Keratinocyte (primary cell): ENCODE results near the gene KCNQ2. TPM values are rescaled to one million over a fixed set of nuclear protein-coding genes. Genes with fewer than 3 reads are reported as not detected.

Experiments used
- DNase-seq: peaks from one replicate; pipeline ENCODE4 v3.0.0-alpha.2; 2011; ENCODE audit warnings: low read depth, missing footprints, low spot score
- FAIRE-seq: peaks from 2 replicates; lab custom pipeline; 2011; peaks lifted over from hg19 to GRCh38; lab: Jason Lieb, UNC
- H2AFZ ChIP-seq: 2 replicates; pipeline ENCODE4 v1.6.0; 2012; ENCODE audit warnings: low read length, control low read depth, inconsistent platforms; ENCODE audit not compliant: control insufficient read depth
- H3K27ac ChIP-seq: 2 replicates; pipeline ENCODE4 v1.5.1; 2011; ENCODE audit warnings: low read length; ENCODE audit not compliant: control insufficient read depth, insufficient read depth
- H3K27me3 ChIP-seq: 3 replicates; pipeline ENCODE4 v1.6.0; 2011; ENCODE audit warnings: low read length; ENCODE audit not compliant: control insufficient read depth, insufficient read depth; ENCODE audit errors: extremely low read depth
- H3K36me3 ChIP-seq, 2 experiments: 2 replicates in 1 of 2; 3 replicates in 1 of 2; pipeline ENCODE4 v1.5.1; 2011; ENCODE audit warnings: low read length in 2 of 2, mild to moderate bottlenecking in 1 of 2; ENCODE audit not compliant: control insufficient read depth in 2 of 2, insufficient read depth in 2 of 2; ENCODE audit errors: extremely low read depth in 1 of 2
- H3K4me1 ChIP-seq: 3 replicates; pipeline ENCODE4 v1.5.1; 2011; ENCODE audit warnings: low read length; ENCODE audit not compliant: control insufficient read depth, insufficient read depth; ENCODE audit errors: extremely low read depth
- H3K4me2 ChIP-seq: 3 replicates; pipeline ENCODE4 v1.6.0; 2011; ENCODE audit warnings: low read depth, low read length; ENCODE audit not compliant: control insufficient read depth, insufficient read depth; ENCODE audit errors: extremely low read depth
- H3K4me3 ChIP-seq, 3 experiments: fragments of 200-600 bp in 1 of 3; sonication (generic) in 1 of 3; 2 replicates in 2 of 3; 3 replicates in 1 of 3; pipeline ENCODE4 v1.5.1; 2011 to 2016; ENCODE audit warnings: low read length in 3 of 3, mild to moderate bottlenecking in 3 of 3, control low read depth in 2 of 3, inconsistent platforms in 1 of 3, low read depth in 1 of 3, mixed read lengths in 1 of 3, mixed run types in 1 of 3, moderate library complexity in 1 of 3; ENCODE audit not compliant: control insufficient read depth in 2 of 3, insufficient read depth in 2 of 3; ENCODE audit errors: extremely low read depth in 1 of 3
- H3K79me2 ChIP-seq: 2 replicates; pipeline ENCODE4 v1.6.0; 2012; ENCODE audit warnings: low read length; ENCODE audit not compliant: control insufficient read depth, insufficient read depth
- H3K9ac ChIP-seq: 3 replicates; pipeline ENCODE4 v1.6.0; 2011; ENCODE audit warnings: low read length; ENCODE audit not compliant: control insufficient read depth, insufficient read depth; ENCODE audit errors: extremely low read depth
- H3K9me1 ChIP-seq: 3 replicates; pipeline ENCODE4 v1.6.0; 2011; ENCODE audit warnings: low read length; ENCODE audit not compliant: control insufficient read depth, insufficient read depth; ENCODE audit errors: extremely low read depth
- H3K9me3 ChIP-seq: 2 replicates; pipeline ENCODE4 v1.5.1; 2012; ENCODE audit warnings: low read depth, low read length; ENCODE audit not compliant: control insufficient read depth
- H4K20me1 ChIP-seq: 3 replicates; pipeline ENCODE4 v1.6.0; 2011; ENCODE audit warnings: low read length; ENCODE audit not compliant: control insufficient read depth, insufficient read depth; ENCODE audit errors: extremely low read depth
- EZH2 ChIP-seq: IDR thresholded peaks from one replicate; pipeline ENCODE4 v1.6.1; 2012; ENCODE audit warnings: inconsistent platforms, mild to moderate bottlenecking, low read length, moderate library complexity
- dilution Hi-C: fragments of 300-500 bp; cut with MboI; formaldehyde crosslinking; loops from one replicate; pipeline ENCODE4 v1.7.0; 2020; ENCODE audit warnings: low sequenced_read_pairs; ENCODE audit not compliant: extremely low pct_ligation_motif_present
- polyA plus RNA-seq, 5 experiments: library from polyadenylated mRNA; depleted of rRNA in 3 of 5; stranded (reverse) in 3 of 5; stranded (forward) in 1 of 5; unstranded in 1 of 5; fragments of >200 nt; gene quantifications; 1 replicate in 1 of 5; 2 replicates in 3 of 5; 3 replicates in 1 of 5; pipeline versions ENCODE4 v1.2.1 to v1.2.3, GENCODE V29; 2011 to 2012; ENCODE audit warnings: missing spikeins in 2 of 5, low read depth in 1 of 5, low replicate concordance in 1 of 5
- TF ChIP-seq, protein P1 (sequence below), 3 experiments: IDR thresholded peaks in 1 of 3; conservative IDR thresholded peaks in 1 of 3; optimal IDR thresholded peaks in 1 of 3; 2 replicates in 2 of 3; 3 replicates in 1 of 3; pipeline versions ENCODE3 to v1.5.1; 2011; ENCODE audit warnings: low read length in 3 of 3, mild to moderate bottlenecking in 3 of 3, moderate library complexity in 2 of 3, control low read depth in 1 of 3, inconsistent platforms in 1 of 3; ENCODE audit not compliant: insufficient read depth in 2 of 3; ENCODE audit errors: extremely low read depth in 1 of 3

The KCNQ2 gene
- polyA plus RNA-seq, 1 donor (not counting 4 experiments of a cell fraction or from before 2014, with no cell fraction given): not detected

DNA sequence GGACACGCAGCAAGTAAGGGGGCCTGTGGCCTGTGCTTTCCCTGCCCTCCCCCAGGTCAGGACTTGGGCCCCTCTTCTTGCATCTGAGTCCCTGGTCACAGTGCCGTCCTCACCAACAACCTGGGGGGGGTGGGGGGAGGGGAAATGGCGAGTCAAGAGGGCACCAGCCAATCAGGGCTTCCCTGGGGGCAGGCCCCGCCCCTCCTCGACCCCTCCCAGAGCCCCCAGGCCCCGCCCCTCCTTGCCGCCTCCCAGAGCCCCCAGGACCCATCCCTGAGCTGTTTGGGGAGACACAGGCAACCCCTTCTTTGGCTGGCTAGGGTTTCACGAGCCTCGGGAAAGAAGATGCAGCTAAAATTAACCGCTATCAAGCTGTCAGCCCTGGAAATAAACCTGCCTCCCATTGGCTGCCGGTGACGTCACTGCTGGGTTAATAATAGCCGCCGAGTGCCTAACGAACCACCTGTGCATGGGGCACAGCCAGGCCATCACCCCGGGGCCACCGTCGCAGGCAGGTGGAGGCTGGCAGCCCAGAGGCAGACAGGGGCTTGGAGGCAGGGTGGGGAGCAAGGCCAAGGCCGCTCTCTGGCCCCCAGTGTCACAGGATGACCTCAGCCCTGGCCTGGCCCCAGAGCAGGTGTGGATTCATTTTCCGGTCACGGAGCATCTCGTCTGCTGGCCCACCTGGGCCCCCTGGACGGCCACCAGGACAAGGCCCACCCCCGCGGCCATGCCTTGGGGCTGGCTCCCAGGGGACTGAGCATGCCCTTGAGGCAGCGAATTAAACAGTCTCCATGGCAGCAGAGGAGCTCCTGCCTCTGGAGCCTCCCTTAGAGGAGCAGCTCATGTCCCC is 29.6 kb upstream of the KCNQ2 start:
- DNase-seq (no peak), FAIRE-seq (no peak)
- H3K9me1 ChIP-seq: no peaks in the 10 kb centered on the region
- H3K4me3 ChIP-seq: no peak overlapping the region
- TF ChIP-seq, protein P1, sequence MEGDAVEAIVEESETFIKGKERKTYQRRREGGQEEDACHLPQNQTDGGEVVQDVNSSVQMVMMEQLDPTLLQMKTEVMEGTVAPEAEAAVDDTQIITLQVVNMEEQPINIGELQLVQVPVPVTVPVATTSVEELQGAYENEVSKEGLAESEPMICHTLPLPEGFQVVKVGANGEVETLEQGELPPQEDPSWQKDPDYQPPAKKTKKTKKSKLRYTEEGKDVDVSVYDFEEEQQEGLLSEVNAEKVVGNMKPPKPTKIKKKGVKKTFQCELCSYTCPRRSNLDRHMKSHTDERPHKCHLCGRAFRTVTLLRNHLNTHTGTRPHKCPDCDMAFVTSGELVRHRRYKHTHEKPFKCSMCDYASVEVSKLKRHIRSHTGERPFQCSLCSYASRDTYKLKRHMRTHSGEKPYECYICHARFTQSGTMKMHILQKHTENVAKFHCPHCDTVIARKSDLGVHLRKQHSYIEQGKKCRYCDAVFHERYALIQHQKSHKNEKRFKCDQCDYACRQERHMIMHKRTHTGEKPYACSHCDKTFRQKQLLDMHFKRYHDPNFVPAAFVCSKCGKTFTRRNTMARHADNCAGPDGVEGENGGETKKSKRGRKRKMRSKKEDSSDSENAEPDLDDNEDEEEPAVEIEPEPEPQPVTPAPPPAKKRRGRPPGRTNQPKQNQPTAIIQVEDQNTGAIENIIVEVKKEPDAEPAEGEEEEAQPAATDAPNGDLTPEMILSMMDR (optimal IDR thresholded peaks at IDR 0.05 in 1 of 3, IDR thresholded peaks at IDR 0.05 in 1 of 3, conservative IDR thresholded peaks at IDR 0.05 in 1 of 3; ENCODE audit: extremely low read depth in 1 of 3, insufficient read depth in 2 of 3, low read length in 3 of 3): no peak
- no peak for TF ChIP-seq EZH2
- H3K27ac ChIP-seq: no peak overlapping the region
- H3K9me3 ChIP-seq: no peaks in the 10 kb centered on the region
- no peak overlapping the region for H2AFZ ChIP-seq
- no peaks in the 10 kb centered on the region for H3K36me3 ChIP-seq
- H3K4me1 ChIP-seq: no peaks in the 10 kb centered on the region
- H3K27me3 ChIP-seq: peaks cover 63% of the 10 kb centered on the region
- dilution Hi-C loops: no loop called here
- no peak overlapping the region for H3K4me2 ChIP-seq
- H3K9ac ChIP-seq: no peak overlapping the region
- no peaks in the 10 kb centered on the region for H3K79me2 ChIP-seq
- H4K20me1 ChIP-seq: no peaks in the 10 kb centered on the region

DNA sequence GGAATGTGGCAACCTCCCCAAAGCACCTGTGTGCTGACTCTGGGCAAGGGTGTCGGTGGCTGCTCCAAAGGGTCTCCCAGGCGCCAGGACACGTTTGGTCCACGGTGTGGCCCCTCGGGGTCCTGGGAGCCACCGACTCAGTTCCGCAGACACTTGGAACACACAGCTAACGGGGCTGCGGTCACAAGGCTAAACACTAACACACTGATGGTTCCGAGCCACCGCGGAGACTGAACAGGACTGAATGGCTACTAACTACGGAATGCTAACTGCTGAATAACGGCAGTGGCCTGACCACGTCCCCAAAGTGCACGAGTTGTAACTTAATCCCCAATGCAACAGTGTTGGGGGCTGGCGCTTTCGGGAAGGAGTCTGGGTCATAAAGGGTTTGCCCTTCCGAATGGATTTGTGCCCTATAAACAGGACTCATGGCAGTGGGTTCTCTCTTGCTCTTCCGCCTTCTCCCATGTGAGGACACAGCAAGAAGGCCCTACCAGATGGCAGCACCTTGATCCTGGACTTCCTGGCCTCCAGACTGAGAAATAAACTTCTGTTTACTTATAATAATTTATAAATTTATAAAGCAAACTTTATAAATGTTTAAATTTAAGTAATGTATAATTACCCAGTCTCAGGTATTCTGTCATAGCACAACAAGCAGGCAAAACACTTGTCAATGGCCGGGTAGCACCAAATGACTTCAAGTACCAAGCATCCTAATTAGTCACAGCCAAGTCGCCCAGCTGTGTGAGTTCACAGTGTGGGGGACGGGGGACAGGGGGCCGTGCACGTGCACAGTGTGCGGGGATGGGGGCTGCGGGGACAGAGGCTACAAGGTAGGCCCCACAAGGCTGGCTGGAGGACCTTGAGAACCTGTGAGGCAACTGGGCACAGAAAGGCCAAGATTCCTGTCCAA is 28.7 kb upstream of the KCNQ2 start:
- dilution Hi-C loops: no loop called here
- no peak overlapping the region for H3K9ac ChIP-seq
- no peaks in the 10 kb centered on the region for H3K9me3 ChIP-seq
- H3K9me1 ChIP-seq: no peaks in the 10 kb centered on the region
- DNase-seq (no peak), FAIRE-seq (no peak)
- H3K27me3 ChIP-seq: peaks cover 67% of the 10 kb centered on the region
- no peaks in the 10 kb centered on the region for H3K79me2 ChIP-seq
- no peaks in the 10 kb centered on the region for H3K36me3 ChIP-seq
- TF ChIP-seq EZH2: no peak
- TF ChIP-seq, protein P1 (optimal IDR thresholded peaks at IDR 0.05 in 1 of 3, IDR thresholded peaks at IDR 0.05 in 1 of 3, conservative IDR thresholded peaks at IDR 0.05 in 1 of 3; ENCODE audit: extremely low read depth in 1 of 3, insufficient read depth in 2 of 3, low read length in 3 of 3): no peak
- peaks cover 2% of the 10 kb centered on the region for H3K4me1 ChIP-seq
- H4K20me1 ChIP-seq: no peaks in the 10 kb centered on the region
- no peak overlapping the region for H3K27ac ChIP-seq
- H3K4me2 ChIP-seq: no peak overlapping the region
- H3K4me3 ChIP-seq: no peak overlapping the region
- no peak overlapping the region for H2AFZ ChIP-seq
